ENCODE results near the gene MGAT5. TPM values are rescaled to one million over a fixed set of nuclear protein-coding genes. Genes with fewer than 3 reads are reported as not detected.

MGAT5 gene
- polyA plus RNA-seq, 10 donors = 15.3 to 23.4 (median 18.7) TPM

DNA sequence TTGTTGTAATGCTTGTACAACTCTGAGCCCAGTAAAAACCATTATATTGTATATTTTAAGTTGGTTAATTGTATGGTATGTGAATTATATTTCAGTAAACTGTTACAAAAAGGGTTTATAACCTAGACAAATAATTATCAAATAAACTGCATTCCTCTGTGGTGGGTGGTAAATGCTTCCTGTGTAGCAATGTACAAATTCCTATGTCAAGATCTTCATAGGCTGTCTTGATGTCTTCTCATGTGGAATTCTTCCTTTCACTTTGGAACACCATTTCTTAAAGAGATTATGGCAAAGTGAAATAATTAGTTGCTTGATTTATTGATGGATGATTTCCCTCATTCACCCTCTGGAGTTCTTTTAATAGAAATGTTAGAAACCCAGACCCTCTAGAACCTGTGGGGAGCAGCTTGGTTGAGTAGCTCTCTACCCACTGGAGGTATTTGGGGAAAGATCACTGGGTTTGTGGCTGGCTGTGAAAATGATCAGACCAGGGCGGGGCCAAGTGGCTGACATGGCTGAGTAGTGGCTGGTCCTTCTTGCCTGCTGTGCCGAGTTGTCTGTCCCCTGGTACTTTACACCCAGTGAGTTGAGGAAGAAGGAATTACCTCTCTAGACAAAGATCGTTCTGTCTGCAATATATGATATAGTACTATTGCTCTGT, 22.4 kb upstream of the MGAT5 start:
- DNase-seq = no peak

DNA sequence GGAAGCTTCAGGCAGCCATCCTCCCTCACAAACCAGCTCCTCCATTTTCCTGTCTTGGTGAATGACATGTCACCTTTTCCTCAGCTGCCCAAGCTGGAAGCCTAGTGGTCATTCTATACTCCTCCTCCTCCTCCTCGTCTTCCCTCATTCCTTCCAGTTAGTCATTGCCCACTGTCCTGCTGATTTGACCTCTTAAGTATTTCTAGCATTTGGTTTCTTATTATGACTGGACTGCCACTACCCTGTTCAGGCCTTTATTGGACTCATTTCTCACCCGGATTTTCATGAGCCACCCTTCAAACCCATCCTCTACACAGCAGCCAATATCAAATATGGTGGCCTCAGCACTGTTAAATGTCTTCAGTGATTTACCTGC, 21.9 kb upstream of the MGAT5 start:
- DNase-seq = no peak

DNA sequence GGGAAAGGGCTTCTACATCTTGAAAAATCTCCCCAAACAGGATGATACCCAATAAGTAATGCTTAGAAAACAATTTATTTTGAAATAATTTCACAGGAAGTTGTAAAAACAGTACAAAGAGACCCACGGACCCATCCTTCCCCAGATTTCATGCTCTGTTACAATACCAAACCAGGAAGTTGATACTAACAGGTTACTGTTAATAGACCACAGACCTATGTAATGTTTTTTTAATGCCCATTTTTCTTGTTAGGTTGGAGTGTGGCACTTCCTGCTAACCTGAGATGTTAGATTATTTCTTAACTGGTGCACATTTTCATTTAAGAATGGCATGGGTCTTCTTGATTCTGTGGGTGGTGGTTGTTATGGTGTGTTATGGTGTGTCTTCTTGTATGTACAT, 21.4 kb upstream of the MGAT5 start:
- DNase-seq = no peak

DNA sequence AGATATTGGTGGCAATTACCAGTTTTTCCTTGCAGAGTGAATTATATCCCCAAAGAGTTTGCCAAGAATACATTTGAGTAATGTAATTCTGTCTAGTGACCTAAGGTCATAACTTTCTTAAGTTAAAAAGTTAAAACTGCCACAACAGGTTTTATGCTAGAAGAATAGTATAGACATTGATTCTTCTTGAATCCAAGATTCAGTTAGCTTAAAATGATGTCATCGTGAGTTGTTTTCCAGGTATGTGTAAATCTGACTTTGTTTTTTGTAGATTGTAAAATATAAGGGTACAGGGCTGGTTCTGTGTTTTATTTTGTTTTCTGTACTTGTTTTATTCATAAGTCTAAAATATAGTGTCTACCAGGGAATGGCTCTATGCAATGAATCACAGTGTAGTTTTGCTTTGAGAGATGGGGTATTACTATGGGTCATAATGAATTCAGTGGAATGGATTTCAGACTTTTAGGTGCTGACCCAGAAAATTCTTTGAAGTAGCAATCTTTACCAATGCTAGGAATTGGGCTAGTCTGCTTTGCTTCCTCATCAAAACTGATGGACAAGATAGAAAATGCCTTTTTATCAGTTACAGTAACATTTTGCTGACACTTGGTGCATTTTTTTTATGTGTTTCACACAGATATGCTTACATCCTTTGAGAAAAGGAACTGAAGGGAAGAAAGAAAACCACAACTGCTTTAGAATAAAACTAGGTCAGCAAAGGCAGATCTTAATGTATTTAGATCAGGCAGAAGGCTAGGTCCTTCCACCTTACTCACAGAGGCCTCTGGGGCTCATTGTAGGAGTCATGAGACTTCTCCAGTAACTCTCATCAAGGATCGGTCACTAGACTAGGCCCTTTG, 20.8 kb upstream of the MGAT5 start:
- no peak for DNase-seq

DNA sequence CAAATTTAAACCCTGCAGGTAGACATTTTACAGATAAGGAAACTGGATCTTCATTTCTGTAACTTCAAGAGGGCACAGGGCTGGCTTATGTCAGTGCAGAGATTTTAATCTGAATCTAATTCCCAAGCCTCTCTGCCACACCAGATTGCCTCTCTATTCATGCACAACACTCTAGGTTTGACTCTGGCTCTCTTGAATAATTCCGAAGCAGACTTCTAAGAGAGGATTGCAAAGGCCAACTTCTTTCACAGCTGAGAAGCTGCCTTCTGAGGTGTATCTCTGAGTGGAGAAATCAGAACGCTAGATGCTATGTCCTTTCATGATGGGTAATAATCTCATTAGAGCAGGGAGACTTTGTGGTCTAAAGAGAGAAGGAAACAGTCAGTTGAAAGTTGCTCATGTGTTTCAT, 20.1 kb upstream of the MGAT5 start:
- no peak for DNase-seq

DNA sequence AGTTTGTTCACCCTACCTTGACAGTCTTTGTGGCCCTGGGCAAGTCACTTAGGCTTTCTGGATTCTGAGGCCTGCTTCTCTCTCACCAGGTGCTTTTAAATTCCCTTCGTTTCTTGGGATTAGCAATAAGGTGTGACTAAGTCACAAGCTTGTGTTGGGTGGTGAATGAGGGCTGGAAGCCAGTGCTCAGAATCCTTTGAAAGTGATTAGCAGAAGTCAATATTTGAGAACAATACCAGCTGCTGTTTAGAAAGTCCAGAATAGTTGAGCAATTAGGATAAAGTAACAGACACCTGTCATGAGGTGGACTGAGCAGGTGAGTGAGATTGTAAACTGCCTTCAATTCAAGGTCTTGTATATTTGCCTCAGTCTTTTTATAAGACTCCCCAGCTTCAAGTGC, 19.3 kb upstream of the MGAT5 start:
- no peak for DNase-seq

DNA sequence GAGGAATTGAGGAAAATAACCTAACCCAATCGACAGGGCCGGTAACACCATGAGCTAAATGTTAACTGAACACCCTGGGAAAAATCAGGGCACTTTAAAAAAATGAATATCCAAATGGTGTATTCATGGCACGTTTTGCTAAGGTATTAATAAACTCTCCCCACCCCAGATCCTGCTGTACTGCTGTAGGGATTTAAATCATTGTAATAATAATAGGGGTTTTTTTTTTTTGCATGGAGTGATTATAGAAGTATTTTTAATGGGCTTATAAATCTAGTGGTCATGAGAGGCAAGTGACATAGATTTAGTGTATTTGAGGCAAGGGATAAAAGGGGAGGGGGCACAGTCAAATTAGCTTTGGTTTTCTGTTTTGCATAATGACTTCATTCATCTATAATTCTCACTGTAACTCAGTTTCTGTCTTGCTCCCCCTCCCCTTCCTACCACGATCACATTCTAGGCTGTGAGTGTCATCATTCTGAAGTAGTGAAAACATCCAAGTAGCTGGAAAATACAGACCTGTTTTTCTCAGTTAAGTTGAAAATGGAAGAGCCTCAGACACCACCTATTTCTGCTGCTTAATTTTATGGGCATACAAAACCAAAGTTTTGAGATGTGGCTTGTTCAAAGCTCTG, 18.2 kb upstream of the MGAT5 start:
- no peak for DNase-seq

DNA sequence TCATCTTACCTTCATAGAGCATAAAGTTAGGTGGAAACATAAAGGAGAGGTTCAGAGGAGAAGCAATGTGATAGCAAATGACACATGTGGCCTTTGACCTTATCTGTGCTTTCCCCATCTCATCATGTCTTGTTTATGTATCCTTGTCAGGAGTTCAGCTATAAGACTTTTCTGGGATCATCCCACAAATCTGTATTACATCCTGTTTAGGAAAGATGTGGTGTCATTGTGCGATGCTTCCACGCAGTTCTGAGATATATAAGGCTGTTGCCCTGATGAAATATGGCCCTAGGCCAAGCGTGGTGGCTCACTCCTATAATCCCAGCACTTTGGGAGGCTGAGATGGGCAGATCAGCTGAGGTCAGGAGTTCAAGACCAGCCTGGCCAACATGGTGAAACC, 15.5 kb upstream of the MGAT5 start:
- no peak for DNase-seq

DNA sequence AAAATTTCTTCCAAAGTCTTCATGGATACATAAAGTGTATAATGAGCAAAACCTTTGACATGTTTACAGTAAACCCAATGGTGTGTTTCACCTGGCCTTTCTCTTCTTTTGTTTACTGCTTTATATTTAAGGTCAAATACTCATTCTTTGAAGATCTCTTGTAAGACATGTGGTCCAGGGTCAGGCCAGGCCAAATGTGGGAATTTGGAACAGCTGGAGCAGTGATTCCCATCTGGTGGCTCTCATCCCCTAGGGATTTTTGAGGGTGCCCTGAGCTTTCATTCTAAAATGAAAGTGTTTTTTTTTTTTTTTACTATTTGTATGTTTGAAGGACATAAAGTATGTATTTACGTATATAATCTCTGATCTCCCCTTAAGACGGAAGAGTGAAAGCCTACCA, 13.8 kb upstream of the MGAT5 start:
- DNase-seq = no peak

DNA sequence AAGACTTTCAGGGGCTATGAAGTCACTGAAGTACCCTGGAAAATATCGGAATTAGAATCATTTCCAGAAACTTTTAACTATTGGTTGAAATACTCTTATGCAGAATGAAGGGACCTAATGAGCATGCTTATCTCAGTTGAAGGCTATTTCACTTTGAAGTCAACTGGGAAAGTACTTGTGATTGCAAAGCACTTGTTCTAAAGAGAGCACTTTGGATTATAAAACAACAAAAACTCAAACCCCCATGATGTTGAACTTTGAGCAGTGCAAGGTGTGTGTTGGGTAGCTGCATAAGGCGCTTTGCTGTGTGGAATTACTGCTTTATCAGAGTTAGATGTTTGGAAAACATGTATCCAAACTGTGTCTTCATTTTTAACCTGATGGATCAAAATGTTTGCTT, 12.0 kb upstream of the MGAT5 start:
- no peak for DNase-seq

DNA sequence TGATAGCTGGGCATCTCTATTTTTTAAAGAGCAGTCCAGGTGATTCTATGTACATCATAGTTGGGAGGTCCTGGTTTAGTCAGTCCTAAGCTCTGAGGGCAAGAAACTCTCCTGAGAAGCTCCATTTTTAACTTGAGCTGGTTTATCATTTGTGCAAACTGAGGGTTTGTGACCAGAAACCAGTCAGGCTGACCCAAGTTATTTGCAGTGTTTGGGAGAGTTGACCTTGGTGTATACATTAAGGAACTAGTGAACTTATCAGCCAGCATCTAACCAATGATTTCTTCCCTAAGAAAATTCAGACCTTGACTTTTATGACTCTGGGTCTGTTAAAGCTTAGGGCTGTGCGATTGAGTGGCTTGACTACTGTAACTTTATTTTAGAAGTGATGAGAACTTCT, 10.6 kb upstream of the MGAT5 start:
- DNase-seq = no peak

DNA sequence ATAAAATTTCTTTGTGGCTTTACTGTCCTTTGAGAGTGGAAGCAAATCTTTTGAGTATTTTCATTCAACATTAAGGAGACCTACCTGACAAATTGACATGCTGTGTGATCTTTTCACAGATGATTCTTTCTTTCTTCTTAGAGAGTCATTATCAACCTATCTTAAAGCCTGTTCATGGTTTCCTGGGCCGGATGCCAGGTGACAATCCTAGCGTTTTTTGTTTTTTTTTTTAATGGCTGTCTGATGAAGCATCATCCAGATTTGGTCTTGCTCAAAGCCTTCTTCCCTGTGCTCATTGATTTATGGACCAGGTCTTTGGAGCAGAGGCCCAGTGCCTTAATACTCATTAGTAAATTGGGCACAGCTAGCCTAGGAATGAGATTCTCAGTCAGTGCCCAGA, 9.8 kb upstream of the MGAT5 start:
- no peak for DNase-seq

DNA sequence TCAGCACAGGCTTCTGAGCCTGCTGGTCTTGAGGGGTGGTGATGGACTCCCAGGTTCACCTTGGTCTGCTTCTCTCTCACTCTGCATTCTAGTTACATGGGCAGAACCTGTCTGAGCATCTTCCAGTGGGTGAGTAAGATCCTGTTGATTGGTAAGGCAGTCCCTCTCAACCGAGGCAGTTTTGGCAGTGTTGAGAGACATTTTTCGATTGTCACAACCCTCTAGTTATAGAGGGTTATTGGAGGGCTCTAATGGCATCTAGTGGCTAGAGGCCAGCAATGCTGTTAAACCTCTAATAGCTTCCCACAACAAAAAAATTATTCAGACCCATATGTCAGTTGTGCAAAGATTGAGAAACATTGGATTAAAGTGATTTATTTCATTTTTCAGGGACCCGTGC, 9.3 kb upstream of the MGAT5 start:
- DNase-seq = no peak

DNA sequence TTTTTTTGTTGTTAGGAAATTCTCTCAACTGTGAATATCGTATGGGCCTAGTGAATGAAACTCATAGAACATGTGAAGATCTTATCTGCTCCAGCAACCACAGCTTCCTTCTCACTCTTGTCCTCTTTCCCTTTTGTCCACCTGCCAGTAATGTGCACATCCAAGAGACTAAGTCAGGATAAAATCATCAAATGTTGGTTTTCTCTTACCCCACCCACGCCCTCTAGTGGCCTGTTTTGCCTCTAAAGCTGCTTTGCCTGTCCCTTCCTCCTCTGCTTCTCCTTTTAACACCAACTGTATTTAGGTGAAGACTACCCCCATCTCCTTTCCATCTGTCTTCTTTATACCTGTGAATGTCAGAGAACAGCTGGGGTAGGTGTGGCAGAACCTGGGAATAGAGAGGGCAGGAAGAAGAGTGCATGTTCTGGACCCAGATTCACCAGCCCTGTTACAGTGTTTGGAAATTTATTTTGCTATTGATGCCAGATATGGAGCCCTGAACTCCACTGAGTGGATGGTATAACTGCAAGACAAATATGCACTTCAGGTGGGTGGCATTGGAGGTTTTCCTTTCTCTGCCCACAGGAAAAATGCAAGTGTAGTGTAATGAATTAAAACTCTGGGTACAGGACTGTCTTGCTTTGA, 8.4 kb upstream of the MGAT5 start:
- DNase-seq = peak; percentile 44 to 68 (median 65)

DNA sequence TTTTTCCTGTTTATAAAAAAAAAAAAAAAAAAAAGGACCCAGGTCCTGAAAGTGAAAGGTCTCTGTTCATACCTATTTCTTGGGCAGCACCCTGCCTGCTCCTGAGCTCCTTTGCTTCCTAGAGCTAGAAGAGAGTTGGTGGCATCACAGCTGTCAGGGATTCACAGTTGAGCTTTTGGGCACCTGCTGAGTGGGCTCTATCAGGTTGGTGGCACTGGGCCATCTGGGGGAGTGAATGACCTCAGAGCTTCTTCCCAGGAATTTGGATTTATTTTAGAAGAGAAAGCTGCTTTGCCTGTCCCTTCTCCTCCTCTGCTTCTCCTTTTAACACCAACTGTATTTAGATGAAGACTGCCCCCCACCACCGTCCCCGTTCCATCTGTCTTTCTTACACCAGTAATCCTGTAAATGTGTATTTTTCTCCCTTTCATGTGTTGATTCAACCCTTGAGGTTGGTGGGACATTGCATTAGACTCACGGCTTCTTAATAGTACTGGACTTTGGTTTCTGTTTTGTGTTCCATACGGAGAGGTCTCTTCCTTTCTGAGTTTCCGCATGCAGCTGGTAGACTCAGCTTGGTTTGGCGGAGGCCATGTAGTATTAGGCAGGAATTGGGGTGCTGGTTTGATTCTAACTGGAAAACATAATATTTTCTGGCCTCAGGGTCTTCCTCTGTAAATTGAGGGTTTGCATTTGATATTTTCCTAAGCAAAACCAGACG, 7.6 kb upstream of the MGAT5 start:
- no peak for DNase-seq

DNA sequence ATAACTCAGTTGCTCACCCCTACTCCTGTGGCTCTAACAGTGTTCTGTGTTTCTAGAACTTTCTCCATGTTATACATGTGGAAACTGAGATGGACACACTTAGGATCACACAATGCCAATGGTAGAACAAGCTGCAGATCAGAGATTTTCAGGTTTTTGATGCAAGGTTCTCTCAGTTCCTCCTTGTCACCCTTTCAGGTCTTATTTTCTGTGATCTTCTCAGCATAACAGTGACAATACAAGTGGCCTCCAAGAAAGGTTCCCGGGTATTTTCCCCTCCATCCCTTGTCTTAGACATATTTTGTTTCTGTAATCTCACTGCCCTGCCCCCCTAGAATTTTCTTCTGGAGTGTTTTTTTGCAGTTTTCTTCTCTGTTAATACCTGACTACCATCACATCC, 6.2 kb upstream of the MGAT5 start:
- DNase-seq = no peak

DNA sequence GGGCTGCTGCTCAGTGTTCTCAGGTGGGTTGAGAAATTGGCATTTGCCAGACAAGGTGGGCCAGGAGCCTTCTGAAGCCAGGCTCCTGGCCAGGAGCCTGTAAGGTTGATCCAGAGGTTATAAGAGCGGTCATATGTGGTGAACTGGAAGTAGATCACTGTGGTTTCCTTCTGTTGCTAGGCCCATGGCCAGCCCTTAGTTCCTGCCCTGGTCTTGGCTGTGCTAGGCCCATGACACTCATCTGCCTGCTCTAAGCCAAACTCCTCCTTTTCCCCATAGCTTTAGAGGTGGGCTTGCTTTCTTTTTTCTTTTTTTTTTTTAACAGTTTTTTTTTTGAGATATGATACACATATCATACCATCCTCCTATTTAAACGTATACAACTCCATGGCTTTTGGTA, 5.0 kb upstream of the MGAT5 start:
- no peak for DNase-seq

DNA sequence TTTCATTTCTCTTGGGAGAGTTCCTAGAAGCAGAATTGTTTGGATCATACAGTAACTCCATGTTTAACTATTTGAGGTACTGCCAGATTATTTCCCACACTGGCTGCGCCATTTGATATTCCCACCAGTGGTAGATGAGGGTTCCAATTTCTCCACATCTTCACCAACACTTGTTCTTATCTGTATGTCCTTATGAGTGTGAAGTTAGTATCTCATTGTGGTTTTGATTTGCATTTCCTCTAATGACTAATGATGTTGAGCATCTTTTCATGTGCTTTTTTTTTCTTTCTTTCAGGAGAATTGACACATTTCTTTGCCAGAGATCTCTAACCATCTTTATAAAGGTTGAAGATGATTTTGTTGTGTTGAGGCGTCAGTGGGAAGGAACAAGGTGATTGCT, 4.1 kb upstream of the MGAT5 start:
- no peak for DNase-seq

DNA sequence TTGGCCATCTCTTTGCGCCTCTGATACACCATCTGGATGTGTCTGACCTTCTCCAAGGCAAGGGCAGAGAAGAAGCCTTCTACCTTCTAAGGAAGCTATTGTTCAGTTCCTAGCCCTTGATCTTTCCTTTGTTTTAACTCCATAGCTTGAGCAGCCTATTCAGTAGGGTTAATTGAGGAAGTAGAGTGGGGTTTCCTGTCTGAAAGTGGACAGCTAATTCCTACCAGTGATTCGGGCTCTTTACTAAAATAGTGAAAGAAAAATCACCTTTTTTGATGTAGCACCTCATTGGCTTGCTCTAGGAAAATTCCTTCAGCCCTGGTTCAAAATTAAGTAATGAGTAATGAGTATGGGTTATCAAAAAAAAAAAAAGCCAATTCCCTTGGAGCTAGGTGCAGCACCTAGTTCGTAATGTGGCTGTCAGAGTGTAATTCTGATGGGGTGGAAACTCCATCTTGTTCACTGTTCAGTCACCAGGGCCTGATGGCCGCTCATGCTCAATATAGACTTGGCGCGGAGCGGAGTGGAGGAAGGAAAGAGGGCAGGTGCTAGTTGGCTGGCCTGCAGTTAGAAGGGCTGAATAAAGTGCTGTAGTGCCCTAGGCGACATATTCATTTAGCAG, 2.9 kb upstream of the MGAT5 start:
- no peak for DNase-seq

DNA sequence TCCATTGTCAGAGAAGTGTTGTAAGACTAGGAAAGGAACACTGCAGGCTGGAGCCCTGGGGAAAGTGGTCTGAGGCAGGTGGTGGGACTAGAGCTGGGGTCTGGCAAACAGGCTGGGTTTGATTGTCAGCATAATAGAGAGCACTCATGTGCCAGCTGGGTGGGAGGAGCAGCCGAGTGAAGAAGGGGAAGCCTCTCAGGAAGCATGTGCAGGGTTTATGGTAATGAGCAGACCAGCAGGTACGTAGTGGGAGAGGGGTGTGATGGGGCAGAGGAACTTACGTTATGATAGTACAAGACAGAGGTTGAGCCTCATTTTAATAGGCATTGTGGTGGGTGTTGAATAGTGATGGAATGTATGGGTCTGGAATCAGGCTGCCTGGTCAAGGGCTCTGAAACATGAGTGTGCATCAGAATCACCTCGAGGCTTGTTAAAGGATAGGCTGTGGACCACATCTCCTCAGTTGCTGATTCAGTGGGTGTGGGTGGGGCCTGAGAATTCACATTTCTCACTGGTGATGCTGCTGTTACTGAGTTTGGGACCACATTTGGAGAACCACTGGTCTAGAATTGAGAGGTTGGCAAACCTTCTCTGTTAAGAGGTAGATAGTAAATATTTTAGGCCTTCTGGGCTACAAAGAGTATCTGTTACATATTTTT, 1.7 kb upstream of the MGAT5 start:
- DNase-seq = no peak

DNA sequence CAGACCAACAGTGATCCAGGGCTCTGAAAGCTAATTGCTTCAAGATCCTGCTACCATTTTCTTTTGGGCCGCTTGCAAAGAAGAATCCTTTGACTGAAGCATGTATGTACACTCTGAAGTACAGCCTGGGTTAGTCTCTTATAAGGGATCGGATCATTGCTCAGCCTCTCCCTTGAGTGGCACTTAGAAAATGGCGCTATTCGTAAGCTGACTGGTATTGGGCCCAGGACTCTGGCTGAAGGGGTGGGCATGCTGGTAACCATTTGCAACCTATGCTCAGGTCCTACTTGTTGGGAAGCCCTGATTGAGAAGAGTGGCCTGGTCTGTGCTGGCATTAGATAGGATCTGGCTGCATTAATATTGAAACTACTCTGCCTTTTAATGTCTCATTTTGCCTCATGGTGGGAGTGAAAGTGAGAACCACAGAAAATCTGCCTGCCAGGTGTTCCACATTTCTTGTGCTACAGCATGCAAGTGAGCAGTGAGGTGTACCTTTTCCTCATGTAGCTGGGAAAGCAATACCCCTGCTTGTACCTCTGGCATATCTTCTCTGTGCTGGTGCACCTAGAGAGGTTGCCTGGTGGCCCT, 661 bp upstream of the MGAT5 start:
- no peak for DNase-seq
